Renal cortical epithelial cell (primary cell): ENCODE data around the gene PLA2G4E. TPM values are rescaled to one million over a fixed set of nuclear protein-coding genes. Genes with fewer than 3 reads are reported as not detected.

Experiments
- DNase-seq: peaks from one replicate; pipeline ENCODE4 v3.0.0-alpha.2; 2011; ENCODE audit warnings: low read depth
- total RNA-seq: library from RNA; depleted of rRNA; stranded (reverse); fragments of >200 nt; gene quantifications from 2 replicates; pipeline ENCODE4 v1.2.3, GENCODE V29; 2014

The PLA2G4E gene
- total RNA-seq, 1 donor from 2014 or later: not detected

GRCh38 chr15:41993472-41994170 is 27.2 kb downstream of the PLA2G4E start:
- no peak for DNase-seq

- no peak for DNase-seq
These were observed 28.0 kb downstream of the PLA2G4E start for GRCh38 chr15:41992803-41993190.

- no peak for DNase-seq
These were observed 28.6 kb downstream of the PLA2G4E start for GRCh38 chr15:41992151-41992802.

GRCh38 chr15:41990691-41991090 is 30.2 kb downstream of the PLA2G4E start:
- DNase-seq: no peak

GRCh38 chr15:41990243-41990605 is 30.6 kb downstream of the PLA2G4E start:
- no peak for DNase-seq

- DNase-seq: peak; percentile 39
These were observed 31.1 kb downstream of the PLA2G4E start for GRCh38 chr15:41989573-41990242.

GRCh38 chr15:41988896-41989572 is 31.8 kb downstream of the PLA2G4E start:
- no peak for DNase-seq

- no peak for DNase-seq
These were observed 32.9 kb downstream of the PLA2G4E start for GRCh38 chr15:41987925-41988275.

- no peak for DNase-seq
These were observed 33.5 kb downstream of the PLA2G4E start for GRCh38 chr15:41987246-41987924.

GRCh38 chr15:41985236-41986160 is 35.3 kb downstream of the PLA2G4E start:
- no peak for DNase-seq

- DNase-seq: no peak
These were observed 36.2 kb downstream of the PLA2G4E start for GRCh38 chr15:41984622-41985021.

GRCh38 chr15:41983621-41984571 is 36.9 kb downstream of the PLA2G4E start:
- DNase-seq: no peak

- DNase-seq: no peak
These were observed 37.6 kb downstream of the PLA2G4E start for GRCh38 chr15:41983221-41983620.

- no peak for DNase-seq
These were observed 38.5 kb downstream of the PLA2G4E start for GRCh38 chr15:41982133-41982930.

GRCh38 chr15:41981371-41982132 is 39.3 kb downstream of the PLA2G4E start:
- no peak for DNase-seq

- no peak for DNase-seq
These were observed 40.1 kb downstream of the PLA2G4E start for GRCh38 chr15:41980654-41981323.

GRCh38 chr15:41979493-41980266 is 41.2 kb downstream of the PLA2G4E start:
- DNase-seq: no peak
